Hindlimb muscle (tissue), 1 donor: ENCODE results near the gene TSPAN3. TPM values are rescaled to one million over a fixed set of nuclear protein-coding genes. Genes with fewer than 3 reads are reported as not detected.

Source experiments
- DNase-seq: peaks from one replicate; pipeline ENCODE4 v3.0.0-alpha.2; 2013
- polyA plus RNA-seq: library from polyadenylated mRNA; unstranded; fragments of 120-200 nt; gene quantifications from one replicate; pipeline ENCODE4 v1.2.1, GENCODE V29; 2013; ENCODE audit not compliant: insufficient read length

The TSPAN3 gene
- polyA plus RNA-seq, 1 donor: 372 TPM

DNA sequence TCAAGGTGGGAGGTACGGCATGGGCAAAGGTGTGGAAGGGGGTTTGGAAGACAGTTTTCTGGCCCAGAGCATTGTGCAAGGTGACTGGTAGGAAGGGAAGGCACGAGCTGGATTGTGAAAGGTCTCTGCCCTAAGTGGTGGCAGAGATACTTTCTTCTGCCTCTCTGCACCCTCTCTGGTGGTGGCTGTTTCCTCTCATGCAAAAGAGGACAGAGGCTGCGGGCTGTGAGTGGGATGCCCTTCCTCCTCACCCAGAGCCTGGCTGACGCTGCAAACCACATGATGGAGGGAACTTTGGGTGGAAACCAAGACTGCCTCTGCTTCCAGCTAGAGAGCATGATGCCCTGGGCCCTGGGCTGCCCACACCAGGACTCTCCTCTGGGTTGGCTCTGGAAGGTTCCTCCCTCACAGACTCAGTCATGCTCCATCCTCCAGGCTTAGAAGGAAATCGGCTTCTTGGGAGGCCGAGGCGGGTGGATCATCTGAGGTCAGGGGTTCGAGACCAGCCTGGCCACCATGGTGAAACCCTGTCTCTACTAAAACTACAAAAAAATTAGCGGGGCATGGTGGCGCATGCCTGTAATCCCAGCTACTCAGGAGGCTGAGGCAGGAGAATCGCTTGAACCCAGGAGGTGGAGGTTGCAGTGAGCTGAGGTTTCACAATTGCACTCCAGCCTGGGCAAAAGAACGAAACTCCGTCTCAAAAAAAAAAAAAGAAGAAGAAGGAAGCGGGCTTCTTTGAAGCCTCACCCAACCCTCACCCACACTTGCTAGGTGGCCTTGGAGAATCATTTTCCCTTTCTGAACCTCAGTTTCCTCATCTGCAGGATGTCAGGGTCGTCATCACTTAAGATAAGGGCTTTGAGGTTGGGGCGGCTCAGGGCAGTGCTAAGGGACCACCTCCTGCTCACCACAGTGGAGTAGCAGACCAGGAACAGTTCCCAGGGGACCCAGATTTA lies 67.7 kb downstream of the TSPAN3 start:
- DNase-seq: no peak

DNA sequence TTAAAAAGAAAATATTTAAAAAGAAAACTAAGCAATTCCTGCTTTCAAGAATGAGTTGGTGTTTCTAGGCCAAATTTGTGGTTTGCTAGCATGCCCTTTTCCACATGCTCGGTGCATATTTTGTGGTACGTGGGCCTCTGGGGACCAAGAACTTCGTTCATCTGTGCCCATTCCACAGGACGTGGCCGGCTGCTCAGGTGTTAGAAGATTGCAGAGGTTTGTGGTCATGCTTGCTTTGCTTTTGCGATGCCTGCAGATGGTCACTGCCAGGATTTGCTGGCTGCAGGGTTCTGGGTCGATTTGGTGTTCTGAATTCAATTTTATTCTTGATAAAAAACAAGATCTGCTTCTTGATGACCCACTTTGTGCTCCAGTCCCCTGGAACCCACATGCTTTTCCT lies 68.5 kb downstream of the TSPAN3 start:
- DNase-seq: no peak

DNA sequence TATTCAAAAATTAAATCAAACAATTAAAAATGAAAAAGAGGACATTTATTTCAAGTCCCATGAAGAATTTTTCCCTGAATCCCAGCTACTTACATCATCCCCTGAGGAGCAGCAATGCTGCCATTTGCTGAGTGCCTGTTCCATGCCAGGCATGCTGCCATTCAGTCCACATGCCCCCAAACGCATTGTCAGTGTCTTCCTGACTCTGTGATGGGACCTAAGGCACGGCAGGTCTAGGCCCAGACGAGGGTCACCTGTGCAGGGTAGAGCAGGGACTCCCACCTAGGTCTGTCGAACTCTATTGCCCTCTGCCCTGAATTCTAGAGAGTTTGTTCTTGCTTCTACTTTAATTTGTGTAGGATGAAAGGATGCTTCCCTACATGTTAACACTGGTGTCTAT lies 68.9 kb downstream of the TSPAN3 start:
- no peak for DNase-seq

DNA sequence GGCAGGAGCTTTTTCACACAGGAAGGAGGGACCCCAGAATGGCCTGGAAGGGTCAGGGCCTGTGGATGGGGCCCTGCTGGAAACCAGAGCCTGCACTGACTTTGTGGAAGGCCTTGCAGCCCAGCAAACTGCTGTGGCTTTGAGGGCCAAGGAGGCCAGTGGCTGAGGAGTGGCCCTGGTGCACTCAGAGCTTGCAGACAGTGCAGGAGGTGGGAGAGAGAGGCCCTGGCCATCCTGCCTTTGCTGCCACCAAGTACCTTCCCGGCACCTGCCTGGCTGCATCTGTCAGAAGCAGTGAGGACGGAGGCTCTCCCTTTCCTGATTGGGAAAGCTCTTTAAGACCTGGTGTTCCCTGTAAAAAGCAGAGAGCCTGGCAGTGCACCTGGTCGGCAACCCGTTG lies 69.6 kb downstream of the TSPAN3 start:
- DNase-seq: no peak

DNA sequence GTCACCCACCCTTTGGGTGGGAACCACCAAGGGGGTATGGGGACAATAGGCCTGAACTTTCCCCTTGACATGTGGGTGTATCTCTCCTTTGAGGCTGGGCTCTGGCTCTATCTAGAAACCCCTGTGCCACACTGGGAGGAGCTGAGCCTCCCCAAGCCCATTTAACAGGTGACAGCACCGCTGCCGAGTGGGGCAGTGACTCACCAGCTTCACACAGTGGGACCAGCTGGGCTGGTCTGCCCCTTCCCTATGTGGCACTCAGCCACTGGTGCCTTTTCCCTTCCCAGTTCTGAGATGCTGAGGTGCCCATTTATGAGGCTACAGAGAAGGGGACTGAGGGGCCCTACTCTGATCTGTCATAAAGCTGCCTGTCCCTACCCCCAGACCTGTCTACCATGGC lies 70.9 kb downstream of the TSPAN3 start:
- no peak for DNase-seq

DNA sequence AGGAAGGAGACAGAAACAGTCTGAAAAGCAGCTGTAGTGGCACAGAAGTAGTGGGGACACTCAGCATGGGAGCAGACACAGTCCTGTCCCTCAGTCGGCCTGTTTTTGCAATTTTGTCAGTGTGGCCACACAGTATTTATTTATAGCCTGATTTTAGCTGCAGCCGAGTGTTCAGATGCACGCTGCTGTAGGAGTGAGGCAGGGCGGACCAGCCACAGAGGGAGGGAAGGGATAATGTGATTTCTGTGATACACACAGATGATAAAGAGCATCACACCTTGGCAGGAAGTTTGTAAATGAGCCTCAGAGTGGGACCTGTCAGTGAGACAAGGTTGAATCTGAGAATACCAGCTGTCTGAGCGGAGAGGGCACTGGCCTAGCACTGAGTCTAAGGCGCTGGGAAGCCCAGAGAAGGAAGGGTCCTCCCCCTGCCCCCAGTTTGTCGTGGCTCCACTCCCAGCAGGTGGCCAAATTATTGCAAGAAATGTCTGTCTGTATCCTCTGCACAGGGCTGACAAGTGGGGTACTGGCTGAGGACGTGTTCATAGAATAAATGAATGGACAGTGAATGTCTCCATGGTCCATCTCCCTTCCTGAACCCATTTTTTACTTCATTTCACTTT lies 72.1 kb downstream of the TSPAN3 start:
- DNase-seq: no peak

DNA sequence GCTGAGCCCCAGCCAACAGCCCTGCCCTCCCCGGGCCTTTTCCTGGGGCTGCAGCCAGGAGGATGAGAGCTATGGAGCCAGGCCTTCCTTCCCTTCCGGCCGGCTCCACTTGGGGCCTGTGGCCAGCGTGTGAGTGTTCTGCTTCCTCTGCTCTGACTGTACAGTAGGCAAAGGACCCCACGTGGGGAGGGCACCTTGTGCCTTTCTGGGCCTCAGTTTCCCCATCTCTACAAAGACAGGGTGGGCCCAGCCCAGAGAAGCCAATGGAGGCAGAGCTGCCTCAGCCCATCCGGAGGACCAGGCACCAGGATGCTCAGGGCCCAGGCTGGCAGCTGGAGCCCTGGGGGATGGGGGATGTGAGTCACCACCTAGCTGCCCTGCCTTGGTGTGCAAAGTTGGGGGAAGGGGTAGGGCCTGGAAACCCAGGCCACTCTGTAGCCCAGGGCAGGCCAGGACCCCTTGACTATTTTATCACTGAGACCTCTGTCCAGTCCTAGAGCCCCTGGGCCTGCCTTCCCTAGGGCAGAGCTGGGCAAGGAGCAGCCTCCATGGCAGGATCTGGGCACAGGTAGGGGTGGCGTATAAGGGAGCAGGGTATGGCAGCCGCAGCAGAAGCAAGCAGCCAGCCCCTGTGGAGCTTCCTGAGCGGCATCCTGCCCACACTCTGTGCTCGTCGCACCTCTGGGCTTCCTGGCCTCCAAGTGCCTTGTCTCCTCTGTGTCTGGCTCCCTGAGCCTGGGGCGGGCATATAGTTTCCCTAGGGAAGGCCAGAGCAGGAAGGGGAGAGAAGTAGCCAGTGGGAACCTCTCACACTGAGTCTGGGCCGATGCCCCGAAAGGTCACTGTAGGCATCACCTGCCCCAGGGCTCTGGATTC lies 74.1 kb downstream of the TSPAN3 start:
- peak; percentile 66 for DNase-seq

DNA sequence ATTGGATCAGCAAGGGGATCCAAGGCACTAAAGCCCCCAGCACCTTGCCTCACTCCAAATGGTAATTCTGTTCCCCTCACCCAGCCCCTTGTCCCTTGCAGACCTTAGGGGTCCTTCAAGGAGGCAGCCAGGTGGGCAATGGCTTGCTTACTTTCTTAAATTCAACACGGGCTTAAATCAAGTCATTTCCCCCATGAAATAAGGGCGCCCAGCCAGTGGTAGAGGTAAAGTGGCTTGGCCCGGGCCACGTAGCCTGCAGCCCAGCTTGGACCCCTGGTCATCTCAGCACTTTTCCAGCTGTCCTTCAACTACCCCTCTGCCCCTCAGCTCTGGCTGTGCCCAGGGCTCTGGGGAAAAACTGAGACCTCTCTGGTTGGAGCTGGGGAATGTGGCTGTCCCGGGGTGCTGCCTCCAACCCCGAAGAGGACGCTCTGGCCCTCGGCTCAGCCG lies 74.8 kb downstream of the TSPAN3 start:
- no peak for DNase-seq

DNA sequence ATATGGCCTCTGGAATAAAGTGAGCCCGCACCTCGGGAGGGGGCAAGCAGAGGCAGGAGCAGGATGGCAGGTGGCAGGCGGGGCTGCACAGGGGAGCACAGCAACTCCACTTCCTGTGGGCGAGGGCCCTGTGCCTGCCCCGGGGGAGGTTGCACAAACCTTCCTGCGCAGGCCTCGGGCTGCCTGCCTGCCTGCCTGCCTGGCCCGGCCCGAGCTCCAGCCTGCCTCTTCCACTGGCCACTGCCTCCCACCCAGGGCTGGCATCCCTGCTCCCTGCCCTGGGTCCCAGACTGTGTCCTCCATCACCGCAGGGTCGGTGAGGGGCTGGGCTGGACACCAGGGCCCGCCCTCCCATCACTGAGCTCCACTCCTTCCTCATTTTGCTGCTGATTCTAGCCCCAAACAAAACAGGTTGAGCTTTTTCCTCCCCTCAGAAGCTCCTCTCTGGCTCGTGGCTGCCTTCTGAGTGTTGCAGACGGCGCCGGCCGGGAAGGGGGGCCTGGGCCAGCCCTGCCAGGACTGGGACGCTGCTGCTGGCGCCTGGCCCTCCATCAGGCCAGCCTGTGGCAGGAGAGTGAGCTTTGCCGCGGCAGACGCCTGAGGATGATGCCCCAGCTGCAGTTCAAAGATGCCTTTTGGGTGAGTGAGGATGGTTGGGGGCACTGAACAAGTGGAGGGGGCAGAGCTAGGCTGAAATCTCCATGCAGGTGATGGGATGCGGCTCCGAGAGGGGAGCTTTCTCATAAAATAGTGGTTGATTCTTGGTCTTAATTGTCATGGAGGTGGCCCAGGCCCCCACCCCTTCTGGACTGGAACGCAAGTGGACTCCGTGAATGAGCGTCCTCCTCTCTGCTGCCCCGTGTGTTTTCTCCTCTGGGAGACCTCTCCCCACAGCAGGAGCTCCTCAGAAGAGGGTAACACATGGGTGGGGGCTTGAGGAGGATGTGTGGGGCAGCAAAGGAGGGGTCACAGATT lies 75.7 kb downstream of the TSPAN3 start, which contains the start of gene PSTPIP1:
TSS of gene PSTPIP1 (plus strand) at position 156 of the 975 bp plus-strand sequence. CDS start at position 604, 448 bp downstream.
- DNase-seq: peak; percentile 68

DNA sequence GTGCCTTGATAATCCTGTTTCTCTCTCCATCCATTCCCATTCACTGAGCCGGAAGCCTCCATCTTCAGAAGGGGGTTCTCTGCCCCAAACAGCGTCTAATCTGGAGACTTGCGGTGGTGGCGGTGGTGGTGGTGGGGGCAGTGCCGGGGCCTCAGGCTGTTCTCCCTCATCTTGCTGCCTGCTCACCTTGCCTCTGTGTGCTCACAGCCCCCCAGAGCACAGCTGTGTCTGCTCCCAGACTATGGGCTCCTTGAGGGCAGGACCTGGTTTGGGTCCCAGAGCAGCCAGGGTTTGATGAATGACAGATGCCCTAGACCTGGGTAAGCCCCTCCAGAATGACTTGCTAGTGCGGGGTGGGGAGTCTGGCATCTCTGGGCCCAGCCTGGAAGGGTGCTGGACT lies 76.4 kb downstream of the TSPAN3 start:
- DNase-seq: no peak

DNA sequence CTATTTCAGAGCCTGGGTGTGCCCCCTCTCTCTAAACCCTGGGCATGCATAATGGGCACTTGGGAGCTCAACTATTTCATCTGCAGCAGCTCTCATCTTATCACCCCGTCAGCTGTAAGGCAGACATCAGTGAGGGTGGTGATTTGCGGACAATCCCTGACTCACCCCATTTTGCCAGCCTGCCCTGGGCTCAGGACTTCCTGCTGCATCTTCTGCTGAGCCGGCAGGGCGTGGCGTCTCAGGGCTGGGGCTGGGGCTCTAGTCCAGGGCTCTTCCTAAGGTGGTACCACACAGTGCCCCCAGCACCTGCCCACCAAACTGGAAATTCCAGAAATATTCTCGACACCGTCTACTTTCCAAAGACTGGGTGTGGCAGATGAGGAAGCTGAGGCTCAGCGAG lies 76.9 kb downstream of the TSPAN3 start:
- DNase-seq: no peak

DNA sequence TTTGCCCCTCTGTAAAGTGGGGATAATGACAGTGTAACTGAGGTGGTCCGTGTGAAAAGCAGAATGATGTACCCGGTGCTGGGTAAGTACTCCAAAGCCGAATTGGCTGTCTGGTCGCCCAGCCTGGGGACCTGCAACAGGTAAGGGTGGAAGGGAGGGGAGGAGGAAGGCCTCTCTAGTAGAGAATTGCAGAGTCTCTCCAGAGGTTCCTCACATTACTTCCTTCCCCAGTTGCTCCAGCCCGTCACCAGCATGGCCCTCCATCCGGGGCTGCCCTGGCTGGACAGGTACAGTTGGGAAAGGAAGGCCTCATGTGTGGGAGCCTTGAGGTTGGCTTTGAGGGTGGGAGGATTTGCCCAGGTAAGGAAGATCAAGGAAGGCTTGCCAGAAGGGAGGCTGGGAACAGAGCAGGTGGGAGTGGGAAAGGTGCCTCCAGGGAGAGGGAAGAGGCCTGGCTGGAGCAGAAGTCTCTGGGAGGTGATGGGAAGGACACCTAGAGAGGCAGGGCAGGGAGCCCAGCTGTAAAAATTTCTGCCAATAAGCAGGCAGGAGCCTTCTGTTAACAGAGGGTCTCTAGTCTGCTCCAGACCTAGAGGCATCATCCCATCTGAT lies 77.7 kb downstream of the TSPAN3 start:
- DNase-seq: no peak

DNA sequence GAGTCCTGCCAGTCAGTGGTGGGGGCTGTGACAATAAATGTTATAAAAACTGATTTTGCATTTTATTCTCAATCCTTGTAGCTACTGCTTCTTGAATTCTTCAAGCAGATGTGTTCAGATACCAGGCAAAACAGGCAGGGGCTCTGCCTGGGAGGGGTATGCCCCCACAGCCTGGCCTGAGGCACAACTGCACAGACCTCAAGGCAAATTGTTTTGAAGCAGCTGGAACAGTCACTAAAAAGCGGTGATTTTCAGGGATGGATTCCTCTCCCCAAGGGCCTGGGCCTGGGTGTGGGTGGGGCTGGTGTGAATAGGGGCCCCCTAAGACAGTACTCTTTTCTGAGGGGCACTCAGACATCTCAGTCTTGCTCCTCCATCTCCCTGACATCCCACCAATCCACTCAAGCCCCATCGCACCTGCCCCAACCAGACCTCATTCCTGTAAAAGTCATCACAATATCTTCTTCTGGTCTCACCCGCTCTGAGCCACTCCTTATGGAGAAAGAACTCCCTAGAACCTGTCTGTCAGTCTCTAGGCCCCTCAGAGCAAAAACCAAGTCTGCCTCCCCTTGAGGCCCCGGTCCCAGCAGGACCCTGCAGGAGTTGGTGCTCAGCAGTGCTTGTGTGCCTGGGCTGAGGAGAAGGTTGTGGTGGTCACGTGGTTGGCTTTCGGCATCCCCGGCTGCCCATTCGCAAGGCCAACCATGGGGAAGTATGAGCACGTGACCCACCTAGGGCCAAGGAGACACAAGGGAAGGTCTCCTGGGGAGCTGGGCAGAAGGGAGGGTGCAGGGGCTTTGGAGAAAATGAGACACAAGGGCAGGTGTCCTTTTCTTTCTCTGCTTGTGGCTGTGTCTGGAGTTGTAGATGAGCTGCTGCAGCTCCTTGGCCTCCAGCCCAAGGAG lies 78.9 kb downstream of the TSPAN3 start:
- no peak for DNase-seq

Other genes starting within 250 kb of the TSPAN3 start
- gene SCAPER, start 165.8 kb downstream of the TSPAN3 start, polyA plus RNA-seq: 85.4 TPM
- gene RCN2, start 139.4 kb downstream of the TSPAN3 start, polyA plus RNA-seq: 87.3 TPM
- 2.5 TPM for gene PSTPIP1, start 76.0 kb downstream of the TSPAN3 start, polyA plus RNA-seq